ENCODE data around the gene PEX14.

The PEX14 gene

GRCh38 chr1:10519016-10519417 lies 44.3 kb downstream of the PEX14 start:
- DNase-seq (ENCODE audit: low read depth) = no peak

DNA sequence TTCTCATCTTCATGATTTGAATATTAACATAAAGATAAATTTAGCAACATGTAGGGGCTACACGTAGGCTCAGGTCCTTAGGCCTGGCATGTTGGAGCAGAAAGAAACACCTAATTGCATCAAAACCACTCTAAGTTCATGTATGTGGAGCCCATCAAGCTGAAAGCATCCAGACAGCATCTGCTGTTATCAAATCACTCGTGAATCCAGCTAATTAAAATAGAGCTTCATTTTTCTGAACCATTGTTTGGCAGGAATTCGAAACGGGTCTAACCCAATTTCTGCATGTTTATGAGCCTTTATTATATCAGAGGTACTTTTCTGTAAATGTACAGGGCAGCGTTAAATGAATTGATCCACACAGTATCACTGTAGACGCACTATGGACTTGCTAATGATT lies 45.7 kb downstream of the PEX14 start:
- no peak for DNase-seq (ENCODE audit: low read depth)

DNA sequence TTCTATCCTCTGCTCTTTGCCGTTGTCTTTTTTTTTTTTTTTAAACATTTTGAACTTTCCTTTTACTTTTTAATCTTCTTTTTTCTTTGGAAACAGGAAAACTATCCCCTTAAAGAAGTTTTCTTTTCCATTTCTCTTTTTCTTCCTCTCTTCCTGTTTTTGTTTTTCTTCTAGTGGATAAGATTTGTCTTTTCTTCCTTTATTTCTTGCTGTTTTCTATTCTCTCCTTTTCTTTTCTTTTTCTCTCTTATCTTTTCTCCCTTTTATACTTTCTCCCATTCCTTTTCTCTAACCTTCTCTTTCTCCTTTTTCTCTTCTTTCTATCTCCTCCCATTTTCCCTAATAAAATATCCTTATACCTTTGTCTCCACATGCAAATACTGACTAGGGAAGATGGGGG lies 46.2 kb downstream of the PEX14 start:
- DNase-seq (ENCODE audit: low read depth) = no peak

DNA sequence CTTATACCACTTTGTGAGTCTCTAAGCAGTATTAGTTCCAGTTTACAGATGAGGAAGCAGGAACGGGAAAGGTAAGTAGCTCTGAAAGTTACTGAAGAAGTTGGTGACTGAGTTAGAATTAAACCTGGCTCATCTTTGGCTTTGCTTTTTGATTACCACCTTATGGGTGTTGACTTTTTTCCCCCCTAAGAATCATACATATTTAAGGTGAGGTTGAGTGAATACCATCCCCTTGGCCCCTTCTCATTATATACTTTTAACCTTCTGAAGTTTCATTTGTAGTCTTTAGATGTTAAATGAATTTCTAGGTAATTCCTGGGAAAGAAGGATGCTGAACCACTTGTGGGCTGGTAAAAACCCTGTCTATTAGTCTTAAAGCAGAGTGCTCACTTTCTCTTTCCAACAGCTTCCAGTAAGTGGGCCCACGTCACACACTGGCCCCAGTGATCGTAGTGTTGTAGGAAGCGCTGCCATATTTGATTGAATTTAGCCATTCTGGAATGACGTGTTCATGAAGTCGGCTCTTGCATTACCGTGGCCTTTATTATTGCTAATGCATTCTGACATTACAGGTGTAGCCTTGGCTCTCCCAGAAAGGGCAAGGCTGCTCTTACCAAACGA lies 46.9 kb downstream of the PEX14 start:
- no peak for DNase-seq (ENCODE audit: low read depth)

DNA sequence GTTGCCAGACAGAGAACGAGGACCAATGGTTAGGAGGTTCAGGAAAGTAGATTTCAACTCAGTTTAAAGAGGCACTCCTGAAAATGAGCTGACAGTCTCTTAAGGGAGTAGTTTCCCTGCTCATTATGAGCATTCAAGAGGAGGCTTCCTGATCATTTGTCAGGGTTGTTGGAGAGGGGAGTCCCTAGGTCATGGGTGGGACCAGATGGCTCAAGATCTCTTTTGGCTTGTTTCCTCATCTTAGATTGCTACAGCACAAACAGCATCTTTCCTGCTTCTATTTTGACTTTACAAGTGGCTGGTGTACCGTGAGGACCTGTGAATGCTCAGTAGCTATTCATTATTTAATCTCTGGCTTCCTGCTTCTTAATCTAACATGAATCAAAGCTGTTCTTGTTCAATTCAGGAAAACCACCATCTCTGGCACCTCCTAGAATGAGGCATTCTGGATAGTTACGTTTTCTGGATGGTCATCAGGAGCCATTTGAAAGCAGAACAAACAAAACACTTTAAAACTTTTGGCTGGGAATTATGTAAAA lies 47.6 kb downstream of the PEX14 start:
- no peak for DNase-seq (ENCODE audit: low read depth)

GRCh38 chr1:10525208-10525607 lies 50.5 kb downstream of the PEX14 start:
- DNase-seq (ENCODE audit: low read depth) = no peak

- DNase-seq (ENCODE audit: low read depth) = no peak
Measured at GRCh38 chr1:10528066-10529014, 53.6 kb downstream of the PEX14 start.

DNA sequence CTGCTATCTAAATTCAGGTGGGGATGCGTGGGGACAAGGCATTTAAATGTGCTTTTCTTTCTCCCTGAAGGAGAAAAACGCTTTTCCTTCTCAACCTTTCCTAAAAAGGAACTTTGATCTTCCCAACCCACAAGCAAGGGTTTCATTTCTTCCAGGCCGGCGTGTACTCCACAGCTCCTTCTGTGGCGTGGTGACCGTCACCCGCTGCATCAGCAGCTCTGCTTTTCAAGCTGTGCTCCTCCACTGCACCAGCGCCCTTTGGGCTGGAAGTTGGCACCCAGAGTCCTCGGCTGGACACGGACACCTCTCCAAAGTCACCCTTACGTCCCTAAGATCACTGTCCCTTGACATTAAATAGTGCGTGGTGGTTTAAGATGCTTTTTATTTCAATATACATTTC lies 54.3 kb downstream of the PEX14 start:
- no peak for DNase-seq (ENCODE audit: low read depth)

DNA sequence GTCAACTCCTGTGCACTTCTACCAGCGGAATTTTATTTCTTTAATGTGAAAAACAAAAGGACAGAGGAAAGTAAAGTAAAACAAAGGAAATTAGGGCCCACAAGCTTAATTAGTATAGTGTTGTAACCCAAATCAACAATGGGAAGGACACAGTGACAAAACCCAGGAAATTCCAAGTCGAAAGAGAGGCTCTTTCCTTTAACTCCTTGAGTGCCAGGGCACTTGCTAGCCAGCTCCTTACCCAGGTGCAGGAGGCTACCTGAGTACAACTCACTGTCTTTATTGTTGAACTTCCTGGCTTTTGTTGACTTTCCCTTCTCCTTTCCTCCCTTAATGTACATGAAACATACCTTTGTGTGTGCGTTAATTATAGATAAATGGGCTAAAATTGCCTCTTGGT lies 55.0 kb downstream of the PEX14 start:
- no peak for DNase-seq (ENCODE audit: low read depth)

DNA sequence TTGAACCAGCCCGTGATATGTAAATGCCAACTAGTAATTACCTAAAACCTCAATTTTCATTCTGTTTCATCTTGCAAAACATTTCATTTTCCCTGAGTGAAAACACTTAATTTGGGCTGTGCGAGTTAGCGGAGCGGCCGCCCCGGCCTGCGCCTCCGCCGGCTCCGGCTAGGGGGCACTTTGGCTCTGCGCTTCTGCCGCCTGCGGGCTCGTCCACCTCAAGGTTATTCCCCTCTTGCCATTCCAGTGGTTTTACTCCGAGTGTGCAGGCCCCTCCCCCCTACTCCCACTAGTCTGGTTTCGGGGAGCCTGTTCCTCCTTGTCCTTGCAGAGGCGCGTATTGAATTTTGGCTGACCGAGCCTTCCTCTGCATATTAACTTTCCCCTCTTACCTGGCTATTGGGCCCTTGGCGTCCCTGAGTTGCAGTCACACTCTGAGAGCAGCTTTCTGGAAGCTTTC lies 55.6 kb downstream of the PEX14 start:
- no peak for DNase-seq (ENCODE audit: low read depth)

DNA sequence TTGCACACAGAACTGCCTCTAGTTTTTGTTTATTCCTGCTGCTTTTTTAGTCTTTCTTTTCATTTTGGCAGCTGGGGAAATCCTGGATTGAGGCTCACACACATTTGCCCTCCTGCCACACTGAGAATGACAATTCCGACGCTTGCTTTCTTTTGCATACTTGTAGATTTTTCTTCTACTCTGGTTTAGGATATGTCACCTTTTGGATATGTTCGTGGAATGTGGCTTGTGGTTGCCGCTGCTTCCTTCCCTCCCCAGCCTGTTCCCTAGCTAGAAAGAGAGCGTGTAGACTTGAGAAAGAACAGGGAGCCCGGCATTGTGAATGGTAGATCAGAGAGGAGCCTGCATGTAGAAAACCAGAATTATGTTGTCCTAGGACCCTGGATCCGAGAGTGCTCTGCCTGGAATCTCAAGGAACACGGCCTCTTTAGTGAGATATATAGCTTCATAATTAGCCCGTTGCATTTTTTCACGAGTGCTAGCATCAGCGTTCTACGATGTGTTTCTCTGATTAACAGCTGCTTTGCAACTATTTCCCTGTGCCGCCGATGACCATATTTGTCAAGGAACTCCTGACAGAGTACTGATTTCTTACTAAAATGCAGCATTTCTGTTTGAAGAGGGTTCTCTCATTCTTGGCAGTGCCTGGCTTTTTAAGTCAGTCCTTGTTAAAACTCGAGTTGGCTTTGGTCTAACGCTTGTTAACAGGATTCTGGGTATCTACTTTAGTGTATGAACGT lies 56.2 kb downstream of the PEX14 start:
- DNase-seq (ENCODE audit: low read depth) = no peak

- no peak for DNase-seq (ENCODE audit: low read depth)
Measured at GRCh38 chr1:10532362-10532761, 57.6 kb downstream of the PEX14 start.

- DNase-seq (ENCODE audit: low read depth) = no peak
Measured at GRCh38 chr1:10534519-10534918, 59.8 kb downstream of the PEX14 start.

DNA sequence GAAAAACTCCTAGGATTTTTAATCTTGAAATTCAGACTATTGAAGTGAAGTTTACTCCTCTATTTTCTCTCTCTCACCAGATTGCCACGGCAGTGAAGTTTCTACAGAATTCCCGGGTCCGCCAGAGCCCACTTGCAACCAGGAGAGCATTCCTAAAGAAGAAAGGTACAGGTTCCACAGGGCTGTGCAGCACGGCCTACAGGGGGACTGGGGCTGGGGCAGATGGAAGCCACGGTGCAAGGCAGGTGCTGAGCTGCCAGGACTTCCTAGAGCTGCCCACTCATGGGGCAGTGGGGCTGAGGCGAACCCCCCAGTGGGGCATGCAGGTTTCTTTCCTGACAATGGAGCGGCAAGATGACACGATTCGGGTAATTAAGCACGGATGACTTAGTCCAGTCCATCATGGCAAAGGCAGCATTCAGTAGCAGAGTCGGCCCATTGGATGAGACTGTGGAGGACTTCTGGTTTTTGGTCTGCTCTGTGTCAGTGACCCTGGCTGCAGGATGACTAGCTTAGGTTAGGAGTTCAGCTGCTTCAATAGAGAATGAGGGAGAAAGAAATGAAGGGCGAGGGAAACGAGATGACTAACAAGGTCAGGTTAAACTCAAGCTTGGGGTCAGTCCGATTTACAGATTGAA lies 61.5 kb downstream of the PEX14 start:
- DNase-seq (ENCODE audit: low read depth) = no peak

- DNase-seq (ENCODE audit: low read depth) = no peak
Measured at GRCh38 chr1:10537082-10537766, 62.5 kb downstream of the PEX14 start.

GRCh38 chr1:10538646-10539355 lies 64.1 kb downstream of the PEX14 start:
- no peak for DNase-seq (ENCODE audit: low read depth)

DNA sequence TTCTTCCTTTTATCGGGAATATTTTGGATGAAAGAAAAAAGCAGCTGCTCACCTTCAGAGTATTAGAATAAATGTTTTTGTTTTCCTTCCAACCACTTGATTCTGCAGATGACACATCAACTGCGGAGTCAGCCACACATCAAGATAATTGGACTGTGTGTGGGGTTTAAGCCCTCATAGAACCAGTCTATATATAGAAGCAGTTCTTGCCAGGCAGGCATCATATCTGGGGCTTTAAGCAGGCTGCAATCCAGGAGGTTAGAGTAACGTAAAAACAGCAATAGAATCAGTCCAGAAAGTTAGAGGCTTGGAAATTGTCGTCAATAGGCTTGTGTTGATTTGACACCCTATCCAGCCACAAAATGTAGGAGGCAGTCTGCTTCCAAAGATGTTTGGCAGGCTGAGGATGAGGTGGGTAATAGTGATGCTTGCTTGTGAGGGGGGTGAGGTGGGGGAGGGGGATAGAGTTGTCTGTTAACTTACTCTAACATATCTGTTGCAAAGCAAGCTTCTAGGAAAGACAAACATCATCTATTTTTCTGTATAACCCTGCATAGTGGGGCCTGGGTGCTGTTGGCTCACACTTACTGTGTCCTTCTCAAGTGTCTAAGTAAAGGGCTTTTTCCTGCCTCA lies 64.8 kb downstream of the PEX14 start:
- DNase-seq (ENCODE audit: low read depth) = no peak

DNA sequence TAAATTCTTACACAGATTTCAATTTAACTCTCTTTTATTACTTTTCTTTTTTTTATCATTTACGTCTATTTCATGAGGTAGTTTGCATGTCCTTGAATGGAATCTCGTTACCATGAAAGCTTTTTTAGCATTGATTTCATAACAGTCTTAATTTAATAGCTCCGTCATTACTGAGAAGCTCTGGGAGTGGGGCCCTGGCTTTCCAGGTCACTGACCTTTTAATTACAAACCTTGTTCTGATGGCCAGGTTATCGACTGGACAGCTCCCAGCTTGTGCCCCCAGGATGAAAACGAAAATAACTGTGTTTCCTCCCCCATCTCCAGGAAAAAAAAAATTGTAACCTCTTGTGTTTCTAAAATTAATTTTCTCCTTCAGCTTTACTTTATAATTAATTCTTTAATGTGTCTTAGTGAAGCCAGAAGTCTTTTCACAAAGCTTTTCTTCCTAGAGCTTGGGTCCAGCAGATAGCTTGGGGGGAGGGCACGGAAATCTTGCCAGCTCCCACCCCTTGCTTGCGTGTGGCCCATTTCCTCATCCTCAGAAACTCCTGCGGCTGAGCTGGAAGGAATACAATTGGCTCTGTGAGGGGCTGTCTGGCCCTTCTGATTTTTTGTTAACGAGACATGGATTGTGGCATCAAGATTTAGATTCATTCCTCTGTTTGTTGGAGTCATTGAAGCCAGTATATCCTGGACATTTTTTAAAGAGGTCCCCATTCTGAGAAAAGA lies 65.7 kb downstream of the PEX14 start:
- no peak for DNase-seq (ENCODE audit: low read depth)

DNA sequence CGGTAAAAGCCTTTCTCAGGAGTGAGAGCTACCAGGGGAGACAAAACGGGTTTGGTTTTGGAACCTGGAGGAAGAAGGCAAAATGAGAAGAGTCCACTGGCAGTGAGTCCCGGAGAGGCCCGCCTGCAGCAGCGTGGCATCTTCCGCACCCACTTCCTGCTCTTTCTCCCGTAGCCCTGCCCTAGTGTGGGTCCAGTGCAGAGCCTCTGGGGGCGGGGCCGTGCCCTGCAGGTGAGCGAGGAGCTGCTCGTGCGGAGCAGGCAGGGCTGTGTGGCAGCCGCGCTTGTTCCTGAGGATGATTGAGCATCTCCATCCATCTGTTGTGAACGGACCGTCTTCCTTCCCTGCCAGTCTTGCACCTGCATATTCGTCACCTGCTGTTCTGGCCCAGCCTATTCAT lies 66.5 kb downstream of the PEX14 start:
- no peak for DNase-seq (ENCODE audit: low read depth)

DNA sequence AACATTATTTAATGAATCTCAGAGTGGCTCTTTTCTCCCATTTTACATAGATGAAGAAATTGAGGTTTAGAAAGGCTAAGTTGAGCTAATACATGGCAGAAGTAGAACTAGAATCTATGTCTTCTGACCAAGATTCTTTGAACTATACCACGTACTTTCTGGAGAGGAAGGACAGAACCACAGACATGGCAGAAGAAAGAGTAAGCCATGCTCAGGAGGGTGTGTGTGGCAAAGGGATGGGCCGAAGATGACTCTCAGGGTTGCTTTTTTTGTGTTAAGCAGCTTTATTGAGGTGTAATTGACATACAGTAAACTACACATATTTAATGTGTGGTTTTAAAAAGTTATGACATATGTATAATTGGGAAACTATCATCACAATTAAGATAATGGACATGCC lies 69.5 kb downstream of the PEX14 start:
- no peak for DNase-seq (ENCODE audit: low read depth)

All from activated T-cell treated with anti-CD3 and anti-CD28 coated beads for 24 hours (primary cell).